Ectodermal cell (in vitro differentiated cells): ENCODE data around the gene SYNJ2.

ENCODE experiments used
- H3K27ac ChIP-seq: 2 replicates; pipeline ENCODE4 v1.7.0; 2013; ENCODE audit warnings: mild to moderate bottlenecking, low read depth, low read length; ENCODE audit not compliant: insufficient read depth, poor library complexity, severe bottlenecking
- H3K27me3 ChIP-seq: 2 replicates; pipeline ENCODE4 v1.7.0; 2013; ENCODE audit warnings: mild to moderate bottlenecking, low read length; ENCODE audit not compliant: insufficient read depth, control insufficient read depth, poor library complexity, severe bottlenecking
- H3K36me3 ChIP-seq: one replicate; pipeline ENCODE4 v1.7.0; 2013; ENCODE audit warnings: low read length; ENCODE audit not compliant: control insufficient read depth, insufficient read depth
- H3K4me1 ChIP-seq: one replicate; pipeline ENCODE4 v1.7.0; 2013; ENCODE audit warnings: low read length; ENCODE audit not compliant: control insufficient read depth, insufficient read depth
- H3K4me3 ChIP-seq: 2 replicates; pipeline ENCODE4 v1.7.0; 2013; ENCODE audit warnings: low read depth, low read length, control low read depth; ENCODE audit not compliant: insufficient read depth
- H3K9me3 ChIP-seq: 2 replicates; pipeline ENCODE4 v1.7.0; 2013; ENCODE audit warnings: mild to moderate bottlenecking, low read length, moderate library complexity; ENCODE audit not compliant: control insufficient read depth
- WGBS, 2 experiments: methylation state at CpG; one replicate each; pipeline ENCODE4 v1.1.7; 2013; ENCODE audit warnings: missing lambda C conversion rate in 2 of 2; 5-methylcytosine and 5-hydroxymethylcytosine counted together

The SYNJ2 gene

GRCh38 chr6:158061709-158062461 lies 80.2 kb downstream of the SYNJ2 start:
- no peaks in the 10 kb centered on the region for H3K4me1 ChIP-seq
- WGBS, 2 experiments, result 94 to 95% methylated on average over 29 of the region's 29 CpGs
- H3K36me3 ChIP-seq, result no peaks in the 10 kb centered on the region
- no peak overlapping the region for H3K27ac ChIP-seq
- no peaks in the 10 kb centered on the region for H3K27me3 ChIP-seq
- no peaks in the 10 kb centered on the region for H3K9me3 ChIP-seq
- no peak overlapping the region for H3K4me3 ChIP-seq

- H3K27me3 ChIP-seq, result no peaks in the 10 kb centered on the region
- H3K9me3 ChIP-seq, result no peaks in the 10 kb centered on the region
- no peaks in the 10 kb centered on the region for H3K36me3 ChIP-seq
- no peak overlapping the region for H3K4me3 ChIP-seq
- no peaks in the 10 kb centered on the region for H3K4me1 ChIP-seq
- WGBS, 2 experiments, result 94 to 97% methylated on average over 11 of the region's 11 CpGs
- H3K27ac ChIP-seq, result no peak overlapping the region
These were observed 82.1 kb downstream of the SYNJ2 start for GRCh38 chr6:158063736-158064135.

- H3K36me3 ChIP-seq, result no peaks in the 10 kb centered on the region
- no peaks in the 10 kb centered on the region for H3K27me3 ChIP-seq
- WGBS, 2 experiments, result 93% methylated on average over 24 of the region's 24 CpGs
These were observed 83.1 kb downstream of the SYNJ2 start for GRCh38 chr6:158064725-158065251.

GRCh38 chr6:158066136-158066781 lies 84.6 kb downstream of the SYNJ2 start:
- no peaks in the 10 kb centered on the region for H3K27me3 ChIP-seq
- WGBS, 2 experiments, result 95% methylated on average over 23 of the region's 23 CpGs
- H3K27ac ChIP-seq, result no peak overlapping the region
- H3K9me3 ChIP-seq, result no peaks in the 10 kb centered on the region
- H3K36me3 ChIP-seq, result no peaks in the 10 kb centered on the region
- H3K4me3 ChIP-seq, result no peak overlapping the region
- no peaks in the 10 kb centered on the region for H3K4me1 ChIP-seq

More at GRCh38 chr6:158064725-158065251, 83.1 kb downstream of the SYNJ2 start:
- Histone ChIP-seq H3K27ac (no peak overlapping the region), H3K4me1 (no peaks in the 10 kb centered on the region), H3K9me3 (no peaks in the 10 kb centered on the region), H3K4me3 (no peak overlapping the region)

- H3K4me3 ChIP-seq, result no peak overlapping the region
- no peaks in the 10 kb centered on the region for H3K9me3 ChIP-seq
- H3K27ac ChIP-seq, result no peak overlapping the region
- no peaks in the 10 kb centered on the region for H3K27me3 ChIP-seq
- no peaks in the 10 kb centered on the region for H3K4me1 ChIP-seq
- 96 to 97% methylated on average over 10 of the region's 10 CpGs for WGBS, 2 experiments
- H3K36me3 ChIP-seq, result no peaks in the 10 kb centered on the region
These were observed 85.9 kb downstream of the SYNJ2 start for GRCh38 chr6:158067436-158068015.

GRCh38 chr6:158068156-158068892 lies 86.7 kb downstream of the SYNJ2 start:
- no peaks in the 10 kb centered on the region for H3K27me3 ChIP-seq
- no peaks in the 10 kb centered on the region for H3K4me1 ChIP-seq
- WGBS, 2 experiments, result 91 to 96% methylated on average over 10 of the region's 10 CpGs
- H3K27ac ChIP-seq, result no peak overlapping the region
- no peaks in the 10 kb centered on the region for H3K9me3 ChIP-seq
- H3K36me3 ChIP-seq, result no peaks in the 10 kb centered on the region
- no peak overlapping the region for H3K4me3 ChIP-seq

GRCh38 chr6:158068893-158069799 lies 87.5 kb downstream of the SYNJ2 start:
- no peaks in the 10 kb centered on the region for H3K4me1 ChIP-seq
- H3K36me3 ChIP-seq, result no peaks in the 10 kb centered on the region
- WGBS, 2 experiments, result 87 to 93% methylated on average over 13 to 14 of the region's 14 CpGs
- no peak overlapping the region for H3K4me3 ChIP-seq
- H3K27me3 ChIP-seq, result no peaks in the 10 kb centered on the region
- no peak overlapping the region for H3K27ac ChIP-seq
- no peaks in the 10 kb centered on the region for H3K9me3 ChIP-seq

GRCh38 chr6:158069800-158070195 lies 88.1 kb downstream of the SYNJ2 start:
- no peaks in the 10 kb centered on the region for H3K4me1 ChIP-seq
- no peaks in the 10 kb centered on the region for H3K27me3 ChIP-seq
- no peak overlapping the region for H3K4me3 ChIP-seq
- WGBS, 2 experiments, result 90 to 91% methylated on average over 6 of the region's 6 CpGs
- no peak overlapping the region for H3K27ac ChIP-seq
- H3K36me3 ChIP-seq, result no peaks in the 10 kb centered on the region
- no peaks in the 10 kb centered on the region for H3K9me3 ChIP-seq

GRCh38 chr6:158070513-158070912 lies 88.8 kb downstream of the SYNJ2 start:
- WGBS, 2 experiments, result 87% methylated on average over 10 of the region's 10 CpGs
- no peak overlapping the region for H3K27ac ChIP-seq
- H3K4me1 ChIP-seq, result no peaks in the 10 kb centered on the region
- H3K36me3 ChIP-seq, result no peaks in the 10 kb centered on the region
- no peaks in the 10 kb centered on the region for H3K27me3 ChIP-seq
- no peak overlapping the region for H3K4me3 ChIP-seq
- no peaks in the 10 kb centered on the region for H3K9me3 ChIP-seq
